ENCODE data around the gene RNF115. TPM values are rescaled to one million over a fixed set of nuclear protein-coding genes. Genes with fewer than 3 reads are reported as not detected.

Gene RNF115
- polyA plus RNA-seq, 2 of the 4 experiments (the other 2 are of a cell fraction): 8.5 to 18.8 TPM

DNA sequence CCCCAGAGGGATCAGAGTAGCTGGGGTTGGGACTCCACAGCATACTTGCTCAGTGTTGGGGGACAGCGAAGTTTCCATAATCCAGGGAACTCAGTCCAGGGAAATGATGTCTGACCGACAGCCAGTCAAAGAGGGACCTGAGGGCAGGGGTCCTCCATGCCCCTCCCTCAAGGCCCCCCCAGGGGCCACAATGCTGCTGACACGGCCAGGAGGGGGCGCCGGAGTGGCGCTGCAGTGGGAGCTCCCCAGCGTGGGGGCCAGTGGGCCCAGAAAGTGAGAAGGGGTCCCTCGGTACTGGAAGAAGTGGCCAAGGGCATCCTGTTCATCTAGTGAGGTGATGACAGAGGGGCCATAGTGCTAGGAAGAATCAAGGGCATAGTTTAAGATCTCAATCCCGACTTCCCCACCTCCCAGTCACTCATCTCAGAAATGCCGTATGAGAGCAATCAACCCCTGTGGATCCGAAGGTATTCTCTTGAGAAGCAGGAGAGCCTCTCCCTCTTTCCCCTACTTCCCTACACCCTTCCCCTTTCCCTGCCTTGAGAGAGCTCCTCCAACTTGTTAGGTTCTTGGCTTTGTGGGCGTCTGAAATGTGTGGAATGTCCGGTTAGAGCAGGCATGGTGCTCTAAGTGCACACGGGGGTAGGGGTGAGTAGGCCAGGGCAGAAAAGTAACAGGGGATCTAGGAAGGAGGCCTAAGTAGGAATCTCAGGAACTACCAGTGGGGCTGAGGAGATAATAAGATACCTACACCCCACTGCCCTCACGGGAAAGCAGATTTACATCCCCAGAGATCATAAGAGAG is 25.7 kb upstream of the RNF115 start:
- TF ChIP-seq, protein P1, sequence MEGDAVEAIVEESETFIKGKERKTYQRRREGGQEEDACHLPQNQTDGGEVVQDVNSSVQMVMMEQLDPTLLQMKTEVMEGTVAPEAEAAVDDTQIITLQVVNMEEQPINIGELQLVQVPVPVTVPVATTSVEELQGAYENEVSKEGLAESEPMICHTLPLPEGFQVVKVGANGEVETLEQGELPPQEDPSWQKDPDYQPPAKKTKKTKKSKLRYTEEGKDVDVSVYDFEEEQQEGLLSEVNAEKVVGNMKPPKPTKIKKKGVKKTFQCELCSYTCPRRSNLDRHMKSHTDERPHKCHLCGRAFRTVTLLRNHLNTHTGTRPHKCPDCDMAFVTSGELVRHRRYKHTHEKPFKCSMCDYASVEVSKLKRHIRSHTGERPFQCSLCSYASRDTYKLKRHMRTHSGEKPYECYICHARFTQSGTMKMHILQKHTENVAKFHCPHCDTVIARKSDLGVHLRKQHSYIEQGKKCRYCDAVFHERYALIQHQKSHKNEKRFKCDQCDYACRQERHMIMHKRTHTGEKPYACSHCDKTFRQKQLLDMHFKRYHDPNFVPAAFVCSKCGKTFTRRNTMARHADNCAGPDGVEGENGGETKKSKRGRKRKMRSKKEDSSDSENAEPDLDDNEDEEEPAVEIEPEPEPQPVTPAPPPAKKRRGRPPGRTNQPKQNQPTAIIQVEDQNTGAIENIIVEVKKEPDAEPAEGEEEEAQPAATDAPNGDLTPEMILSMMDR (IDR thresholded peaks at IDR 0.05): 0 out of 3 replicates have a peak, but pooled peaks have one; percentile 19
- TF ChIP-seq MAZ (IDR thresholded peaks at IDR 0.05; ENCODE audit: borderline replicate concordance, low read depth, low read length) (peak; percentile 92; the same call in 1 of the 2 replicates), EP300 (IDR thresholded peaks at IDR 0.05) (no peak)
- FAIRE-seq: no peak
- POLR2A ChIA-PET: no interaction called here
- no peak overlapping the region for H3K27ac ChIP-seq
- no peak for ATAC-seq
- CTCF ChIA-PET: interaction anchor here (0.9 to 7.8 kb wide), 15 partner anchors 9 to 184 kb away, joined by 3 to 71 read pairs (median 5); partner anchors contain the start of genes ITGA10 and PIAS3
- no peak overlapping the region for H3K4me3 ChIP-seq
- H3K9me3 ChIP-seq: no peaks in the 10 kb centered on the region
- 77% methylated on average over 14 of the region's 15 CpGs for WGBS (ENCODE audit: missing lambda C conversion rate)
- DNase-seq (ENCODE audit: low read depth in 1 of 2, low spot score in 1 of 2): no peak
- H3K4me2 ChIP-seq: no peak overlapping the region
- peaks cover 4% of the 10 kb centered on the region; the same call in 1 of the 3 replicates for H3K4me1 ChIP-seq

DNA sequence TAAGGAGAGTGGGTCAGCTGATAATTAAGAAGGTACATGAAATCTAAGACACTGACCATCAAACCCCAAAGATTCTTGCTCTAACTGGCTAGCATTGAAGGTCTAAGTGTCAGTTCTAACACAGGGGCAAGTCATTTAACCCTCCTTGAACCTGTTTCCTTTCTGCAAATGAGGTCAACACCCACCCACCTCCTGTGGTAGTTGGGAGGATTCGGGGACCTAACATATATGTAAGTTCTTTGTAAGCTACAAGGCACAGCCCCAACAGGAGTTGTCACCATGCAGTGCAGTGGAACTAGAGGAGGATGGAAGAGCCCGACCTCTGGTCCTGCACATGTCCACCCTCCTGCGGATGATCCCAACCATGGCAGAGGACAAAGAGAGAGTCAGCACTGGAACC is 23.9 kb upstream of the RNF115 start:
- no peak overlapping the region for H3K4me2 ChIP-seq
- ChIA-PET POLR2A (interaction anchor here (0.8 to 3.3 kb wide), 4 partner anchors 11 to 79 kb away, joined by 3 to 48 read pairs (median 7); partner anchors contain the start of genes PIAS3, POLR3C, RBM8A and RNF115), CTCF (interaction anchor here (0.8 to 7.8 kb wide), 11 partner anchors 9 to 166 kb away, joined by 3 to 185 read pairs (median 39); partner anchors contain the start of genes ITGA10 and PIAS3)
- H3K9me3 ChIP-seq: no peaks in the 10 kb centered on the region
- H3K4me1 ChIP-seq: peaks cover 4% of the 10 kb centered on the region; the same call in 1 of the 3 replicates
- no peak for TF ChIP-seq RAD21 (conservative IDR thresholded peaks at IDR 0.05 in 1 of 2, IDR thresholded peaks at IDR 0.05 in 1 of 2)
- TF ChIP-seq HOXB5 (CRISPR knock-in tag; IDR thresholded peaks at IDR 0.05): no peak
- TF ChIP-seq SMC3 (IDR thresholded peaks at IDR 0.05): no peak
- TF ChIP-seq CHD4 (IDR thresholded peaks at IDR 0.05; ENCODE audit: borderline replicate concordance): no peak
- no peak for TF ChIP-seq RFX5 (IDR thresholded peaks at IDR 0.05)
- TF ChIP-seq NR3C1 (IDR thresholded peaks at IDR 0.05): no peak
- TF ChIP-seq, protein P2, sequence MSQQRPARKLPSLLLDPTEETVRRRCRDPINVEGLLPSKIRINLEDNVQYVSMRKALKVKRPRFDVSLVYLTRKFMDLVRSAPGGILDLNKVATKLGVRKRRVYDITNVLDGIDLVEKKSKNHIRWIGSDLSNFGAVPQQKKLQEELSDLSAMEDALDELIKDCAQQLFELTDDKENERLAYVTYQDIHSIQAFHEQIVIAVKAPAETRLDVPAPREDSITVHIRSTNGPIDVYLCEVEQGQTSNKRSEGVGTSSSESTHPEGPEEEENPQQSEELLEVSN (IDR thresholded peaks at IDR 0.05; ENCODE audit: borderline replicate concordance, low read depth): no peak
- TF ChIP-seq, protein P3, sequence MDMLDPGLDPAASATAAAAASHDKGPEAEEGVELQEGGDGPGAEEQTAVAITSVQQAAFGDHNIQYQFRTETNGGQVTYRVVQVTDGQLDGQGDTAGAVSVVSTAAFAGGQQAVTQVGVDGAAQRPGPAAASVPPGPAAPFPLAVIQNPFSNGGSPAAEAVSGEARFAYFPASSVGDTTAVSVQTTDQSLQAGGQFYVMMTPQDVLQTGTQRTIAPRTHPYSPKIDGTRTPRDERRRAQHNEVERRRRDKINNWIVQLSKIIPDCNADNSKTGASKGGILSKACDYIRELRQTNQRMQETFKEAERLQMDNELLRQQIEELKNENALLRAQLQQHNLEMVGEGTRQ (IDR thresholded peaks at IDR 0.05): no peak
- no peak for TF ChIP-seq ZC3H11A (IDR thresholded peaks at IDR 0.05)
- no peak for TF ChIP-seq EP300 (IDR thresholded peaks at IDR 0.05)
- TF ChIP-seq KDM5A (IDR thresholded peaks at IDR 0.05): no peak
- TF ChIP-seq CBX8 (IDR thresholded peaks at IDR 0.05): no peak
- H3K27ac ChIP-seq: no peak overlapping the region
- no peak overlapping the region for H3K4me3 ChIP-seq
- 92% methylated on average over 3 of the region's 3 CpGs for WGBS (ENCODE audit: missing lambda C conversion rate)
- DNase-seq (ENCODE audit: low read depth in 1 of 2, low spot score in 1 of 2): no peak
- no peak for ATAC-seq
- no peak for FAIRE-seq

DNA sequence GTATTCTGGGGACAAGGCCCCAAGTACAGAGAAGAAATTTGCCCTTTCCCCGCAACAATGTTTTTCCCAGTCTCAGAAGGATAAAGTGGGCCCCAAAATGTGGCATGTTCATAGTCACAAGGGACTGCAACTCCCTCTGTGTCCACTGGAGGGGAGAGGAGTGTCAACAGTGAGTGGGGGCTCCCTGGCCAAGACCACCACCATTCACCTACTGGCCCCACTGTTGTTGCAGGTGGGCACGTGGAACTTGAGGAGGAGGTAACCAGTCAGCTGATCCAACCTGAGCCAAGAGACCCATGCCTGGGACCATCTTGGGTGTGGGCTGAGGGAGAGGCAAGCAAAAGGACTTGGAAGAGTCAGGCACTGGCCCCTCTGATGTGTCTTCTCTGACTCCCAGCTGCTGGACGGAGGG is 22.3 kb upstream of the RNF115 start:
- DNase-seq (ENCODE audit: low read depth in 1 of 2, low spot score in 1 of 2) (peak; percentile 38 to 77), ATAC-seq (peak; percentile 70 to 76), FAIRE-seq (no peak)
- H3K4me2 ChIP-seq: peak overlapping the region; percentile 95
- H3K4me1 ChIP-seq: peaks cover 4% of the 10 kb centered on the region; the same call in 1 of the 3 replicates
- H3K27ac ChIP-seq: peak overlapping the region; percentile 82 to 95
- ChIA-PET POLR2A (interaction anchor here (1.2 to 3.3 kb wide), 6 partner anchors 12 to 112 kb away, joined by 3 to 48 read pairs (median 10); partner anchors contain the start of genes ANKRD35, LIX1L, PIAS3 and POLR3C), CTCF (interaction anchor here (0.9 to 7.8 kb wide), 34 partner anchors 8 to 187 kb away, joined by 3 to 185 read pairs (median 8); partner anchors contain the start of genes ITGA10, LIX1L, PIAS3 and POLR3C)
- no peaks in the 10 kb centered on the region for H3K9me3 ChIP-seq
- H3K4me3 ChIP-seq: peak overlapping the region; percentile 55
- peak; percentile 39 to 41; a peak in 4 of 5 replicates for TF ChIP-seq RAD21 (conservative IDR thresholded peaks at IDR 0.05 in 1 of 2, IDR thresholded peaks at IDR 0.05 in 1 of 2)
- no peak for TF ChIP-seq FOSB (CRISPR knock-in tag; IDR thresholded peaks at IDR 0.05)
- no peak for TF ChIP-seq GATA3 (IDR thresholded peaks at IDR 0.05; ENCODE audit: borderline replicate concordance)
- TF ChIP-seq, protein P1 (IDR thresholded peaks at IDR 0.05): peak; percentile 32; the same call in 2 of the 3 replicates
- TF ChIP-seq MAZ (IDR thresholded peaks at IDR 0.05; ENCODE audit: borderline replicate concordance, low read depth, low read length): no peak
- no peak for TF ChIP-seq TFCP2L1 (CRISPR knock-in tag; IDR thresholded peaks at IDR 0.05)
- TF ChIP-seq, protein P4, sequence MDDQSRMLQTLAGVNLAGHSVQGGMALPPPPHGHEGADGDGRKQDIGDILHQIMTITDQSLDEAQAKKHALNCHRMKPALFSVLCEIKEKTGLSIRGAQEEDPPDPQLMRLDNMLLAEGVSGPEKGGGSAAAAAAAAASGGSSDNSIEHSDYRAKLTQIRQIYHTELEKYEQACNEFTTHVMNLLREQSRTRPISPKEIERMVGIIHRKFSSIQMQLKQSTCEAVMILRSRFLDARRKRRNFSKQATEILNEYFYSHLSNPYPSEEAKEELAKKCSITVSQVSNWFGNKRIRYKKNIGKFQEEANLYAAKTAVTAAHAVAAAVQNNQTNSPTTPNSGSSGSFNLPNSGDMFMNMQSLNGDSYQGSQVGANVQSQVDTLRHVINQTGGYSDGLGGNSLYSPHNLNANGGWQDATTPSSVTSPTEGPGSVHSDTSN (IDR thresholded peaks at IDR 0.05): 0 out of 2 replicates have a peak, but pooled peaks have one; percentile 23
- TF ChIP-seq NPAS2 (CRISPR knock-in tag; IDR thresholded peaks at IDR 0.05; ENCODE audit: borderline replicate concordance): no peak
- 0 out of 3 replicates have a peak, but pooled peaks have one; percentile 19 for TF ChIP-seq SMC3 (IDR thresholded peaks at IDR 0.05)
- no peak for TF ChIP-seq CBX8 (IDR thresholded peaks at IDR 0.05)
- WGBS (ENCODE audit: missing lambda C conversion rate): 72% methylated on average over 3 of the region's 3 CpGs

Measured in A549 (cell line).